Panc1 (cell line): ENCODE measurements around the gene KBTBD12. TPM values are rescaled to one million over a fixed set of nuclear protein-coding genes. Genes with fewer than 3 reads are reported as not detected.

ENCODE experiments used
- ATAC-seq: fragments of 200-7000 bp; cut with Tn5 transposase; 2 replicates; pipeline ENCODE4 v1.9.1; 2020; ENCODE audit warnings: mild to moderate bottlenecking, moderate library complexity
- BruUV-seq: library from RNA; stranded (reverse); fragments of 400-500 nt; replicated peaks from 2 replicates; lab custom pipeline; 2021; lab: Mats Ljungman, UMichigan
- CTCF ChIA-PET: fragments of 300-600 bp; sonication (Branson Sonifier 250); formaldehyde crosslinking; loops from one replicate; lab custom pipeline; 2022; ENCODE audit warnings: antibody characterized with exemption; lab: Charles Lee
- POLR2A ChIA-PET: fragments of 300-600 bp; sonication (Branson Sonifier 250); formaldehyde crosslinking; loops from one replicate; lab custom pipeline; 2022; ENCODE audit warnings: antibody characterized with exemption; lab: Charles Lee
- DNase-seq: peaks from one replicate; pipeline ENCODE4 v3.0.0-alpha.2; 2010; ENCODE audit warnings: low read depth, low spot score
- H3K27ac ChIP-seq: 2 replicates; pipeline ENCODE4 v1.5.1; 2011; ENCODE audit warnings: mild to moderate bottlenecking, low read length, inconsistent platforms
- H3K27me3 ChIP-seq: fragments of 200-500 bp; sonication (Bioruptor generic); 2 replicates; pipeline ENCODE4 v1.6.0; 2014; ENCODE audit warnings: low read length, inconsistent platforms; ENCODE audit not compliant: control insufficient read depth, insufficient read depth
- H3K36me3 ChIP-seq: fragments of 200-500 bp; sonication (Bioruptor generic); 2 replicates; pipeline ENCODE4 v1.5.1; 2014; ENCODE audit warnings: inconsistent platforms, mild to moderate bottlenecking, low read length, moderate library complexity; ENCODE audit not compliant: control insufficient read depth, insufficient read depth
- H3K4me1 ChIP-seq: 2 replicates; pipeline ENCODE4 v1.5.1; 2011; ENCODE audit warnings: inconsistent platforms, mild to moderate bottlenecking, low read length, moderate library complexity; ENCODE audit not compliant: control insufficient read depth, insufficient read depth
- H3K4me3 ChIP-seq, 2 experiments: 2 replicates each; pipeline ENCODE4 v1.5.1; 2011 to 2012; ENCODE audit warnings: low read depth in 2 of 2, low read length in 2 of 2, mild to moderate bottlenecking in 2 of 2, inconsistent platforms in 1 of 2, moderate library complexity in 1 of 2
- H3K9me3 ChIP-seq: fragments of 200-500 bp; sonication (Bioruptor generic); 2 replicates; pipeline ENCODE4 v1.5.1; 2014; ENCODE audit warnings: low read depth, mild to moderate bottlenecking, inconsistent platforms, low read length, moderate library complexity; ENCODE audit not compliant: control insufficient read depth, insufficient read depth
- POLR2AphosphoS5 ChIP-seq: IDR thresholded peaks from 2 replicates; pipeline ENCODE4 v1.6.1; 2012; ENCODE audit warnings: mild to moderate bottlenecking, low read depth, low read length, moderate library complexity
- SIN3A ChIP-seq: IDR thresholded peaks from 2 replicates; pipeline ENCODE4 v1.6.1; 2012; ENCODE audit warnings: low read depth, mild to moderate bottlenecking, low read length, moderate library complexity, borderline replicate concordance; ENCODE audit not compliant: insufficient read depth
- TCF7L2 ChIP-seq: IDR thresholded peaks from 2 replicates; pipeline ENCODE4 v1.6.1; 2011; ENCODE audit warnings: mild to moderate bottlenecking, low read depth, low read length, inconsistent platforms
- in situ Hi-C: cut with HindIII; loops from 2 replicates; pipeline ENCODE4 v1.10.0; 2016; ENCODE audit warnings: low sequenced_read_pairs, low pct_unique_long_range_greater_than_20kb
- intact Hi-C: fragments of 100-400 bp; cut with micrococcal nuclease; formaldehyde crosslinking; loops from one replicate; pipeline ENCODE4 v1.10.0; 2022; ENCODE audit not compliant: unreplicated experiment
- total RNA-seq: library from RNA; stranded (reverse); gene quantifications from one replicate; pipeline ENCODE4 v1.2.1, GENCODE V29; 2021; ENCODE audit not compliant: unreplicated experiment
- TF ChIP-seq, protein P1 (sequence below): fragments of 450-650 bp; IDR thresholded peaks from 2 replicates; pipeline ENCODE4 v1.5.1; 2017; ENCODE audit warnings: mild to moderate bottlenecking
- TF ChIP-seq, protein P2 (sequence below), 2 experiments: IDR thresholded peaks; 2 replicates each; pipeline ENCODE4 v1.6.1; 2011 to 2012; ENCODE audit warnings: low read depth in 2 of 2, control low read depth in 1 of 2, low read length in 1 of 2, mild to moderate bottlenecking in 1 of 2, moderate library complexity in 1 of 2; ENCODE audit not compliant: insufficient read depth in 1 of 2

The KBTBD12 gene
- total RNA-seq, 1 experiment from 2014 or later: 0.28 TPM

DNA sequence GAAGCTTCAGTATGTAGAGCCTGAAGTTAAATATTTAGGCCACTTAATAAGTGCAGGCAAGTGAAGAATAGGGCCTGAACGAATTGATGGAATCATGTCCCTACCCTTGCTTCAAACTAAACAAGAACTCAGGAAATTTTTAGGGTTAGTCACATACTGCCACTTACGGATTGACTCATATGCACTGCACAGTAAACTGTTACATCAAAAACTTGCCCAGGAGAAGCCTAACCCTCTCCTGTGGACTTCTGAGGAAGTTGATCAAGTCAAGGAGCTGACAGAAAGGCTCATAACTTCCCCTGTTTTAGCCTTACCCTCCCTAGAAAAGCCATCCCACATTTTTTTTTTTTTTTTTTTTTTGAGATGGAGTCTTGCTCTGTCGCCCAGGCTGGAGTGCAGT is 20.6 kb upstream of the KBTBD12 start:
- H3K27ac ChIP-seq: no peak overlapping the region
- BruUV-seq: no TSS peak
- ChIA-PET CTCF (no interaction called here), POLR2A (no interaction called here)
- no peak for ATAC-seq
- no peak overlapping the region for H3K4me3 ChIP-seq
- intact Hi-C loops (no loop called here), in situ Hi-C loops (no loop called here)
- no peaks in the 10 kb centered on the region for H3K27me3 ChIP-seq
- TF ChIP-seq POLR2AphosphoS5: no peak
- TF ChIP-seq, protein P1, sequence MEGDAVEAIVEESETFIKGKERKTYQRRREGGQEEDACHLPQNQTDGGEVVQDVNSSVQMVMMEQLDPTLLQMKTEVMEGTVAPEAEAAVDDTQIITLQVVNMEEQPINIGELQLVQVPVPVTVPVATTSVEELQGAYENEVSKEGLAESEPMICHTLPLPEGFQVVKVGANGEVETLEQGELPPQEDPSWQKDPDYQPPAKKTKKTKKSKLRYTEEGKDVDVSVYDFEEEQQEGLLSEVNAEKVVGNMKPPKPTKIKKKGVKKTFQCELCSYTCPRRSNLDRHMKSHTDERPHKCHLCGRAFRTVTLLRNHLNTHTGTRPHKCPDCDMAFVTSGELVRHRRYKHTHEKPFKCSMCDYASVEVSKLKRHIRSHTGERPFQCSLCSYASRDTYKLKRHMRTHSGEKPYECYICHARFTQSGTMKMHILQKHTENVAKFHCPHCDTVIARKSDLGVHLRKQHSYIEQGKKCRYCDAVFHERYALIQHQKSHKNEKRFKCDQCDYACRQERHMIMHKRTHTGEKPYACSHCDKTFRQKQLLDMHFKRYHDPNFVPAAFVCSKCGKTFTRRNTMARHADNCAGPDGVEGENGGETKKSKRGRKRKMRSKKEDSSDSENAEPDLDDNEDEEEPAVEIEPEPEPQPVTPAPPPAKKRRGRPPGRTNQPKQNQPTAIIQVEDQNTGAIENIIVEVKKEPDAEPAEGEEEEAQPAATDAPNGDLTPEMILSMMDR: no peak
- TF ChIP-seq SIN3A: no peak
- TF ChIP-seq, protein P2, sequence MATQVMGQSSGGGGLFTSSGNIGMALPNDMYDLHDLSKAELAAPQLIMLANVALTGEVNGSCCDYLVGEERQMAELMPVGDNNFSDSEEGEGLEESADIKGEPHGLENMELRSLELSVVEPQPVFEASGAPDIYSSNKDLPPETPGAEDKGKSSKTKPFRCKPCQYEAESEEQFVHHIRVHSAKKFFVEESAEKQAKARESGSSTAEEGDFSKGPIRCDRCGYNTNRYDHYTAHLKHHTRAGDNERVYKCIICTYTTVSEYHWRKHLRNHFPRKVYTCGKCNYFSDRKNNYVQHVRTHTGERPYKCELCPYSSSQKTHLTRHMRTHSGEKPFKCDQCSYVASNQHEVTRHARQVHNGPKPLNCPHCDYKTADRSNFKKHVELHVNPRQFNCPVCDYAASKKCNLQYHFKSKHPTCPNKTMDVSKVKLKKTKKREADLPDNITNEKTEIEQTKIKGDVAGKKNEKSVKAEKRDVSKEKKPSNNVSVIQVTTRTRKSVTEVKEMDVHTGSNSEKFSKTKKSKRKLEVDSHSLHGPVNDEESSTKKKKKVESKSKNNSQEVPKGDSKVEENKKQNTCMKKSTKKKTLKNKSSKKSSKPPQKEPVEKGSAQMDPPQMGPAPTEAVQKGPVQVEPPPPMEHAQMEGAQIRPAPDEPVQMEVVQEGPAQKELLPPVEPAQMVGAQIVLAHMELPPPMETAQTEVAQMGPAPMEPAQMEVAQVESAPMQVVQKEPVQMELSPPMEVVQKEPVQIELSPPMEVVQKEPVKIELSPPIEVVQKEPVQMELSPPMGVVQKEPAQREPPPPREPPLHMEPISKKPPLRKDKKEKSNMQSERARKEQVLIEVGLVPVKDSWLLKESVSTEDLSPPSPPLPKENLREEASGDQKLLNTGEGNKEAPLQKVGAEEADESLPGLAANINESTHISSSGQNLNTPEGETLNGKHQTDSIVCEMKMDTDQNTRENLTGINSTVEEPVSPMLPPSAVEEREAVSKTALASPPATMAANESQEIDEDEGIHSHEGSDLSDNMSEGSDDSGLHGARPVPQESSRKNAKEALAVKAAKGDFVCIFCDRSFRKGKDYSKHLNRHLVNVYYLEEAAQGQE (IDR thresholded peaks at IDR 0.05; ENCODE audit: insufficient read depth in 1 of 2, low read depth in 2 of 2, low read length in 1 of 2): no peak
- no peak for TF ChIP-seq TCF7L2
- H3K36me3 ChIP-seq: no peaks in the 10 kb centered on the region
- peaks cover 5% of the 10 kb centered on the region; the same call in 1 of the 2 replicates for H3K9me3 ChIP-seq
- DNase-seq: no peak
- no peaks in the 10 kb centered on the region for H3K4me1 ChIP-seq

DNA sequence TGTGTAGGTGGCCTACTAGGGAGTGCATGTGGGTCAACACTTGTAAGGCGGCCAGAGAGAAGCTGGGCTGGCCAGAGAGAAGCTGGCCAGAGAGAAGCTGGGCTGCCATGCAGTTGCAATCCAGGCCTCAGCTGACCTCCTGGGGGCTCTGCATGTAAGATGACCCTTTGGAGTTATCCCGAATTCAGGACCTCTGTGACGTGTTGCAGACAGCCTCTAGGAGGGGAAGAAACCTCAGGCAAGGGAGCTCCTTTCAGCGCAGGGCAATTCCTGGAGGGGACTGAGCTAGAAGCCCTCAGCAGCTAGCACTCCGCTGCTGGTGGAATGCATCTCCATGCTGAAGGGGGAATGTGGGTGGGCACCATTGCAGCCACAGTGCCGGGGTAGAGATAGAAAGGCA is 15.8 kb upstream of the KBTBD12 start:
- no peaks in the 10 kb centered on the region for H3K9me3 ChIP-seq
- intact Hi-C loops (no loop called here), in situ Hi-C loops (no loop called here)
- POLR2A ChIA-PET: no interaction called here
- no peaks in the 10 kb centered on the region for H3K36me3 ChIP-seq
- ATAC-seq (no peak), DNase-seq (no peak)
- H3K4me3 ChIP-seq: no peak overlapping the region
- no peak overlapping the region for H3K27ac ChIP-seq
- BruUV-seq: no TSS peak
- TF ChIP-seq POLR2AphosphoS5 (no peak), TCF7L2 (no peak), SIN3A (no peak)
- TF ChIP-seq, protein P1: no peak
- TF ChIP-seq, protein P2 (IDR thresholded peaks at IDR 0.05; ENCODE audit: insufficient read depth in 1 of 2, low read depth in 2 of 2, low read length in 1 of 2): no peak
- H3K4me1 ChIP-seq: no peaks in the 10 kb centered on the region
- H3K27me3 ChIP-seq: peaks cover 4% of the 10 kb centered on the region
- CTCF ChIA-PET: no interaction called here
